ENCODE data around the gene RUFY1. TPM values are rescaled to one million over a fixed set of nuclear protein-coding genes. Genes with fewer than 3 reads are reported as not detected.
A peak's percentile ranks its signal among the peaks of the same experiment; 100 is the strongest.
"Not testable (repeated sequence)": the region's sequence is repeated elsewhere in the genome, so short reads cannot be mapped to it uniquely, and the experiment has no call there.

RUFY1 gene
- total RNA-seq, 1 donor from 2014 or later = 71.2 TPM

GRCh38 chr5:179519416-179520070 is 30.8 kb upstream of the RUFY1 start:
- H3K4me1 Mint-ChIP-seq (ENCODE audit: low read depth); H3K27ac Mint-ChIP-seq; H3K9me3 Mint-ChIP-seq (ENCODE audit: low read depth); H3K27me3 Mint-ChIP-seq; H3K36me3 Mint-ChIP-seq (ENCODE audit: insufficient read depth); DNase-seq (ENCODE audit: low spot score, unreplicated experiment); H3K4me3 Mint-ChIP-seq (ENCODE audit: low read depth): not testable (repeated sequence)

- not testable (repeated sequence) for H3K9me3 Mint-ChIP-seq (ENCODE audit: low read depth); H3K4me1 Mint-ChIP-seq (ENCODE audit: low read depth); DNase-seq (ENCODE audit: low spot score, unreplicated experiment); H3K36me3 Mint-ChIP-seq (ENCODE audit: insufficient read depth); H3K27ac Mint-ChIP-seq; H3K4me3 Mint-ChIP-seq (ENCODE audit: low read depth); H3K27me3 Mint-ChIP-seq
Observed at GRCh38 chr5:179522107-179522506, 28.2 kb upstream of the RUFY1 start.

DNA sequence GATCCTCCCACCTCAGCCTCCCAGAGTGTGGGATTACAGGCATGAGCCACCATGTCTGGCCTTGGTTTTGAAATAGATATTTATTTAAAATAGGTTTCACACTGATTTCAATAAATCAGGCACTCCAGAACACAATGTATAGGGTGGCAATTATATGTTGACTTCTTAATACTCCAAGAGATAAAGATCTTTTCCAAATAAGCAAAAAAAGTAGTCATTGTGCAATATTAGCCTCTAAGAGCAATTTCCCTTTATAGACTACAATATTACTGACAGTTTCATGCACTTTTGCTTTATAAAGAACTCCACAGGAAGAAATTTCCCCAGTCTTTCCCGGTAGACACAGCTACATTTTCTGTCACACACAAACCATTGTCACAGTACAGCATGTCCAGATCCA is 23.4 kb upstream of the RUFY1 start:
- no peak overlapping the region for H3K4me3 Mint-ChIP-seq (ENCODE audit: low read depth)
- H3K36me3 Mint-ChIP-seq (ENCODE audit: insufficient read depth) = no peaks in the 10 kb centered on the region
- H3K4me1 Mint-ChIP-seq (ENCODE audit: low read depth) = no peaks in the 10 kb centered on the region
- no peak overlapping the region for H3K27ac Mint-ChIP-seq
- H3K27me3 Mint-ChIP-seq = peaks cover 4% of the 10 kb centered on the region
- no peak for TF ChIP-seq CTCF (IDR thresholded peaks at IDR 0.05; ENCODE audit: unreplicated experiment)
- no peaks in the 10 kb centered on the region for H3K9me3 Mint-ChIP-seq (ENCODE audit: low read depth)
- DNase-seq (ENCODE audit: low spot score, unreplicated experiment) = no peak

DNA sequence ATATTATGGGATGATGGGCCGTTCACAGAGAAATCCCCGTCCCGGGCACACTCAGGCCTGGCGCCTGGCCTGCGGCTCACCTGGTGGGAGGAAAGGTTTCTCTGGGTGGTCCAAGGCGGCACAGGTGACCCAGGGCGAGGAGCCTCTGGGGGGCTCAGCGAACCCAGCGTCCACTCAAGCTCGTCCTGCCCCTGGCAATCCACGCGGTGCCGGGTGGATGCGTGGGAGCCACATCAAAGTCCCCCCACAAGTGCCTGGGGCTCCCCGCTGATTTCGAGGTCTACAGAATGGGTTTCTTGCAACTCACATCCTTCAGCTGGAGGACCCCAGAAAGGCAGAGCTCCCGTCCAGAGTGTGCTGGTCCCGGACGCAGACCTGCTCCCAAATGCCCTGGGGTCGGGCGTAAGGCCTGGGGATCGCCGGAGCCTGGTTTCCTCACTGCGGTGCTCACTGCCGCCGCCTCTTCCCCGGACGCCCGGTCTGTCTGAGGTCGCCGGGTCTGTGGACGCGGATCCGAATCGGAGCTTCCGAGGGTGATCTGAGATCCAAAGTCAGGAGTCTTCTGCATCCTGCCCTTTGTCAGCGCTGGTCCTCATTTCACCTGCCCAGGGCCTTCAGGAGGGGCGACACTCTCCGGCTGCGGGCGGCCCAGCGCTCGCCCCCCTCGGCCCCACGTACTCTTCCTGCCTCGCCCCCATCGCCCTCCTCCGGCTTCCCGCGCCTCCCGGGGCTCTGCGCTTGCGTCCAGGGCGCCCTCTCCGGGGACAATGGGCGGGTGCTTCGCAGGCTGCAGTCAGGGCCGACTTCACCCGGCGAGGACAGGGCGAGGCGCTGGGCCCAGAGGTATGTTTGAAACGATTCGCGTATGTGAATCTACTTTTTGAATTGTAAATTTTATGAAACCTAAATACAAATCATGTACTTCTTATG is 20.0 kb upstream of the RUFY1 start:
- peak; percentile 40 for TF ChIP-seq CTCF (IDR thresholded peaks at IDR 0.05; ENCODE audit: unreplicated experiment)
- Mint-ChIP-seq H3K9me3 (ENCODE audit: low read depth) (no peaks in the 10 kb centered on the region), H3K27me3 (peaks cover under 1% of the 10 kb centered on the region), H3K4me3 (ENCODE audit: low read depth) (peak overlapping the region; percentile 66), H3K36me3 (ENCODE audit: insufficient read depth) (no peaks in the 10 kb centered on the region), H3K27ac (no peak overlapping the region), H3K4me1 (ENCODE audit: low read depth) (peaks cover 7% of the 10 kb centered on the region)
- peak; percentile 64 for DNase-seq (ENCODE audit: low spot score, unreplicated experiment)

DNA sequence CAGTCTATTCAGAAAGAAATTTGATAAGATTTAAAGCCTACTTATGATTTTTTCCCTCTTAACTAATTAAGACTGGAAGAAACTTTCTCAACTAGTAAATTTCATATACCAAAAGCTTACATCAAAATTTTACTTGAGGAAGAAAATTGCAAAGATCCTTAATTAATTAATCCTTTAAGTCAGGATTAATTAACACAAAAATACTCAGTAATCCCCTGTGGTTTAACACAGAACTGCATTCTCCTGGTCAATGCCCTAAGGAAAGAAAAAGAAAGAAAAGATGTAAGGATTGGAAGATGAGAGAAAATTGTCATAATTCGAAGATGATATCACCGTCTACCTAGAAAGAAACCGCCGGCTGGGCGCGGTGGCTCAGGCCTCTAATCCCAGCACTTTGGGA is 17.3 kb upstream of the RUFY1 start:
- no peak overlapping the region for H3K4me3 Mint-ChIP-seq (ENCODE audit: low read depth)
- peaks cover 7% of the 10 kb centered on the region for H3K4me1 Mint-ChIP-seq (ENCODE audit: low read depth)
- H3K27me3 Mint-ChIP-seq = peaks cover 3% of the 10 kb centered on the region
- DNase-seq (ENCODE audit: low spot score, unreplicated experiment) = no peak
- no peak overlapping the region for H3K27ac Mint-ChIP-seq
- TF ChIP-seq CTCF (IDR thresholded peaks at IDR 0.05; ENCODE audit: unreplicated experiment) = peak; percentile 29
- H3K9me3 Mint-ChIP-seq (ENCODE audit: low read depth) = no peaks in the 10 kb centered on the region
- no peaks in the 10 kb centered on the region for H3K36me3 Mint-ChIP-seq (ENCODE audit: insufficient read depth)

GRCh38 chr5:179533907-179534306 is 16.4 kb upstream of the RUFY1 start:
- no peaks in the 10 kb centered on the region for H3K9me3 Mint-ChIP-seq (ENCODE audit: low read depth)

More at GRCh38 chr5:179533907-179534306, 16.4 kb upstream of the RUFY1 start:
- H3K27me3 Mint-ChIP-seq = peaks cover 6% of the 10 kb centered on the region
- H3K4me1 Mint-ChIP-seq (ENCODE audit: low read depth) = peaks cover 7% of the 10 kb centered on the region
- H3K4me3 Mint-ChIP-seq (ENCODE audit: low read depth) = no peak overlapping the region
- DNase-seq (ENCODE audit: low spot score, unreplicated experiment) = no peak
- no peaks in the 10 kb centered on the region for H3K36me3 Mint-ChIP-seq (ENCODE audit: insufficient read depth)
- no peak for TF ChIP-seq CTCF (IDR thresholded peaks at IDR 0.05; ENCODE audit: unreplicated experiment)
- no peak overlapping the region for H3K27ac Mint-ChIP-seq
